Gastrocnemius medialis (tissue), 4 donors: ENCODE data around the gene MRNIP. TPM values are rescaled to one million over a fixed set of nuclear protein-coding genes. Genes with fewer than 3 reads are reported as not detected.

ENCODE experiments used
- ATAC-seq, 2 donors: fragments of 150-250 bp; one replicate each; pipeline ENCODE4 v1.9.1; 2016
- DNase-seq, 2 donors: peaks; one replicate each; pipeline ENCODE4 v3.0.0-alpha.2; 2019
- H3K27ac ChIP-seq, 4 donors: fragments of 200-600 bp; sonication (generic); 1 replicate in 1 of 4; 2 replicates in 3 of 4; pipeline ENCODE4 v1.5.1; 2016 to 2018; ENCODE audit warnings: mild to moderate bottlenecking in 2 of 4, moderate library complexity in 1 of 4
- H3K27me3 ChIP-seq, 3 donors: fragments of 200-600 bp; sonication (generic) in 2 of 3; 1 replicate in 1 of 3; 2 replicates in 2 of 3; pipeline versions ENCODE4 v1.5.1 to v1.6.0; 2016 to 2019; ENCODE audit warnings: mild to moderate bottlenecking in 1 of 3, moderate library complexity in 1 of 3
- H3K36me3 ChIP-seq, 2 donors: fragments of 200-600 bp; sonication (generic) in 1 of 2; one replicate each; pipeline ENCODE4 v1.5.1; 2017 to 2018
- H3K4me1 ChIP-seq, 2 donors: fragments of 200-600 bp; sonication (generic) in 1 of 2; one replicate each; pipeline ENCODE4 v1.5.1; 2016 to 2017; ENCODE audit warnings: mild to moderate bottlenecking in 2 of 2
- H3K4me3 ChIP-seq, 4 donors: fragments of 200-600 bp; sonication (generic) in 3 of 4; 1 replicate in 1 of 4; 2 replicates in 3 of 4; pipeline ENCODE4 v1.5.1; 2016 to 2019; ENCODE audit warnings: mild to moderate bottlenecking in 2 of 4
- H3K9me3 ChIP-seq, 3 donors: fragments of 200-600 bp; sonication (generic) in 2 of 3; 1 replicate in 1 of 3; 2 replicates in 2 of 3; pipeline ENCODE4 v1.5.1; 2016 to 2019
- CTCF ChIP-seq, 5 experiments: fragments of 450-650 bp in 3 of 5; fragments of 200-600 bp in 2 of 5; sonication (generic) in 2 of 5; IDR thresholded peaks in 4 of 5; conservative IDR thresholded peaks in 1 of 5; 1 replicate in 4 of 5; 2 replicates in 1 of 5; pipeline ENCODE4 v1.5.1; 2016 to 2019; ENCODE audit warnings: antibody characterized with exemption in 5 of 5, mild to moderate bottlenecking in 3 of 5, moderate library complexity in 3 of 5
- POLR2A ChIP-seq, 2 donors: fragments of 450-650 bp; IDR thresholded peaks; one replicate each; pipeline ENCODE4 v1.6.1; 2017; ENCODE audit warnings: antibody characterized with exemption in 2 of 2, mild to moderate bottlenecking in 2 of 2, moderate library complexity in 2 of 2
- in situ Hi-C, 4 donors: fragments of 200-750 bp; cut with MboI; loops; one replicate each; pipeline versions ENCODE4 v1.15.0 to v1.8.0; 2017; ENCODE audit warnings: low sequenced_read_pairs in 4 of 4
- intact Hi-C: fragments of 100-400 bp; cut with DNase I; formaldehyde crosslinking; loops from one replicate; pipeline ENCODE4 v1.15.1; 2023; ENCODE audit warnings: low total_unique reads
- total RNA-seq, 4 donors: library from RNA; depleted of rRNA; stranded (reverse); fragments of >200 nt; gene quantifications; one replicate each; pipeline versions ENCODE4 v1.1.0 to v1.2.3, GENCODE V29; 2016

The MRNIP gene
- total RNA-seq, 4 donors from 2014 or later, result 2.9 to 16.1 (median 8.3) TPM

- H3K4me3 ChIP-seq, result no peak overlapping the region
- no peaks in the 10 kb centered on the region for H3K27me3 ChIP-seq
- peak overlapping the region in 3 of 4 donors; percentile 14 to 20 (median 16) for H3K27ac ChIP-seq
- TF ChIP-seq CTCF (IDR thresholded peaks at IDR 0.05 in 4 of 5, conservative IDR thresholded peaks at IDR 0.05 in 1 of 5) (no peak), POLR2A (IDR thresholded peaks at IDR 0.05) (no peak)
- intact Hi-C loops, result loop anchor here (2.0 to 10.0 kb wide), 2 partner anchors 104 to 238 kb away; partner anchors contain the start of gene TBC1D9B
- DNase-seq (peak in 1 of 2 donors; percentile 31), ATAC-seq (no peak)
- in situ Hi-C loops, result loop anchor here in 1 of 4 donors (10.0 kb wide), 1 partner anchor 102 kb away; the partner anchor contains the start of gene TBC1D9B
- peaks cover 0 to 35% of the 10 kb centered on the region in 2 donors for H3K36me3 ChIP-seq
- peaks cover 15 to 30% of the 10 kb centered on the region in 2 donors for H3K4me1 ChIP-seq
- H3K9me3 ChIP-seq, result no peaks in the 10 kb centered on the region
These were observed 56.3 kb downstream of the MRNIP start for GRCh38 chr5:179802207-179802883.

GRCh38 chr5:179801304-179802206 lies 57.1 kb downstream of the MRNIP start:
- ATAC-seq, result peak in 1 of 2 donors; percentile 25
- H3K4me1 ChIP-seq, result peaks cover 18 to 30% of the 10 kb centered on the region in 2 donors
- no peak overlapping the region for H3K4me3 ChIP-seq
- H3K36me3 ChIP-seq, result peaks cover 0 to 35% of the 10 kb centered on the region in 2 donors
- no peaks in the 10 kb centered on the region for H3K27me3 ChIP-seq
- in situ Hi-C loops, result loop anchor here in 1 of 4 donors (10.0 kb wide), 1 partner anchor 103 kb away; the partner anchor contains the start of gene TBC1D9B
- DNase-seq, result peak in 1 of 2 donors; percentile 76
- H3K9me3 ChIP-seq, result no peaks in the 10 kb centered on the region
- H3K27ac ChIP-seq, result no peak overlapping the region
- TF ChIP-seq POLR2A (IDR thresholded peaks at IDR 0.05) (no peak), CTCF (IDR thresholded peaks at IDR 0.05 in 4 of 5, conservative IDR thresholded peaks at IDR 0.05 in 1 of 5) (peak; percentile 53 to 81 (median 71))
- intact Hi-C loops, result loop anchor here (1.0 to 10.0 kb wide), 3 partner anchors 57 to 237 kb away; partner anchors contain the start of genes MRNIP and TBC1D9B

- Histone ChIP-seq H3K36me3 (peaks cover 0 to 35% of the 10 kb centered on the region in 2 donors), H3K27ac (no peak overlapping the region), H3K9me3 (no peaks in the 10 kb centered on the region), H3K4me1 (peaks cover 20 to 30% of the 10 kb centered on the region in 2 donors), H3K4me3 (no peak overlapping the region), H3K27me3 (no peaks in the 10 kb centered on the region)
- DNase-seq, result peak in 1 of 2 donors; percentile 20
- TF ChIP-seq POLR2A (IDR thresholded peaks at IDR 0.05), result no peak
- TF ChIP-seq CTCF (IDR thresholded peaks at IDR 0.05 in 4 of 5, conservative IDR thresholded peaks at IDR 0.05 in 1 of 5), result no peak
- no peak for ATAC-seq
- in situ Hi-C loops (loop anchor here in 1 of 4 donors (10.0 kb wide), 1 partner anchor 104 kb away; the partner anchor contains the start of gene TBC1D9B), intact Hi-C loops (loop anchor here (1.0 to 10.0 kb wide), 2 partner anchors 58 to 236 kb away; partner anchors contain the start of gene MRNIP)
These were observed 57.9 kb downstream of the MRNIP start for GRCh38 chr5:179800696-179801201.

GRCh38 chr5:179800071-179800695 lies 58.4 kb downstream of the MRNIP start:
- TF ChIP-seq POLR2A (IDR thresholded peaks at IDR 0.05) (no peak), CTCF (IDR thresholded peaks at IDR 0.05 in 4 of 5, conservative IDR thresholded peaks at IDR 0.05 in 1 of 5) (no peak)
- Histone ChIP-seq H3K4me1 (peaks cover 22 to 32% of the 10 kb centered on the region in 2 donors), H3K27ac (no peak overlapping the region), H3K4me3 (no peak overlapping the region), H3K36me3 (peaks cover 0 to 35% of the 10 kb centered on the region in 2 donors), H3K27me3 (no peaks in the 10 kb centered on the region), H3K9me3 (no peaks in the 10 kb centered on the region)
- in situ Hi-C loops (loop anchor here in 1 of 4 donors (10.0 kb wide), 1 partner anchor 105 kb away; the partner anchor contains the start of gene TBC1D9B), intact Hi-C loops (loop anchor here (10.0 kb wide), 1 partner anchor 235 kb away; no protein-coding TSS in a partner anchor)
- DNase-seq, result no peak
- no peak for ATAC-seq
